Prostate gland (tissue), 2 donors: ENCODE measurements around the gene FAM114A1.

Experiments
- CTCF ChIP-seq, 4 experiments: fragments of 200-600 bp in 2 of 4; fragments of 450-650 bp in 2 of 4; sonication (generic) in 2 of 4; IDR thresholded peaks; 1 replicate in 3 of 4; 2 replicates in 1 of 4; pipeline ENCODE4 v1.5.1; 2016 to 2019; ENCODE audit warnings: antibody characterized with exemption in 4 of 4, mild to moderate bottlenecking in 2 of 4, moderate library complexity in 2 of 4
- POLR2A ChIP-seq: fragments of 450-650 bp; IDR thresholded peaks from one replicate; pipeline ENCODE4 v1.6.1; 2016; ENCODE audit warnings: antibody characterized with exemption, mild to moderate bottlenecking

DNA sequence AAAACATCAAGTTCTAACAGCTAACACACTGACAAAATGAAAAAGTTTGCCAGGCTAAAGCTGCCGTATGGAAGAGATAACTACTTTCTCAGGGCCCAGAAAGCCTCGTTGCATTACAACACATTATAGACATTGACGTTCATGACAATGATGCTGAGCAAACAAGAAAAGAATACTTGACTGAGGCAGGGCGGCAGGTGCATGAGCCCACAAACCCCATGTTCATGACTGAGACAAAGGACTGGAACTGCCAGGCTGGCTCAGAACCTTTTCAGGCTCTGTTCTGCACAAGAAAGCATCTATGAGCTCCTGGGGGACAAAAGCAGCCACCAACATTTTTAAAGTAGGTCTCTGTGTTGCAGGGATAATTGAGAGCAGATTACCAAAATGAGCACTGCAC, 24.6 kb upstream of the FAM114A1 start:
- TF ChIP-seq CTCF (IDR thresholded peaks at IDR 0.05), result no peak
- TF ChIP-seq POLR2A, result no peak
